Measurements from ENCODE around the gene NTSR1.

Gene NTSR1

DNA sequence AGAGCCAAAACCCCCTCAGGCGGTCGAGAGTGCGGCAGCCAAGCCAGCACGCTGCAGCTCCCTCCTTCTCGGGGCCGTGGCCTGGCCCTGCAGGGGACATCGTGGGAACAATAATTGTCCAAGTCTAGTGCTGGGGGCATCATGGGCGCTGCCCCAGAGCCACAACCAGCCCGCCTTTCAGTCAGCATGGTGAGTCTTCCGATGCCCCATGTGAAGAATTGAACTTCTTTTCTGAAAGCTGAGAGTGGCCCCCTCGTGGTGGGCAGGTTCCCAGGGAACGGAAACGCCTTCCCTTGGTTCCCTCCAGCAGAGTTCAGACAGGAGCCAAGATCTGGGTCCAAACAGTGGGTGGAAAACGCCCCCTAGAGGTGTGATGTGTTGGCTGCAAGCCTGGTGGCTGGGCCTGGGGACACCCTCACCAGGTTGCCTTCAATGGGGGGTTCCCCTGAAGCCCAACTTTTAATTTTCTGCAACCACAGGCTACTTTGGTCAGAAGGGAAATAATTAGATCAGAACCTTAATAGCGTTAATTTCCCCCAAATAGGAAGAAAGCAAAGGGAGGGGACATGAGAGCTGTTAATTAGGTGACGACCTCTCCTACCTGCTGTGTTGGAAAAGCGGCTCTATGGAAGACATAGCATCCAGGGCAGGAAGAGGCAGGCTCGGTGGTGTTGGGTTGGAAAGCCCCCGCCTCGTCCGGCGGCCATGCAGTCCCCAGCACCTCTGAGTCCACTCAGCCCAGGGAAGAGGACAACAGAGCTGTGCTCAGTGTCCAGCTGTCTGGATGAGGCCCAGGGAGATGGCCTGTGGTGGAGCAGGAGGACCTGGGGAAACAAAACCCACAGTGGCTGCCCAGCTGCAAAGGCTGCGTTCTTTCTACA lies 82.9 kb downstream of the NTSR1 start:
- no peaks in the 10 kb centered on the region for H3K9me3 ChIP-seq (ENCODE audit: control insufficient read depth, low read length)
- H3K4me1 ChIP-seq (ENCODE audit: control insufficient read depth, insufficient read depth, low read length, poor library complexity, severe bottlenecking): peaks cover 17% of the 10 kb centered on the region
- 27 to 35% methylated on average over 19 to 22 of the region's 23 CpGs for WGBS, 2 experiments (ENCODE audit: insufficient coverage in 2 of 2)
- no peak overlapping the region for H3K27ac ChIP-seq (ENCODE audit: low read depth, low read length, severe bottlenecking)
- H3K4me3 ChIP-seq (ENCODE audit: extremely low read depth, insufficient read depth, low read length, poor library complexity, severe bottlenecking): no peak overlapping the region
- no peaks in the 10 kb centered on the region for H3K36me3 ChIP-seq (ENCODE audit: control insufficient read depth, insufficient read depth, low read length)

DNA sequence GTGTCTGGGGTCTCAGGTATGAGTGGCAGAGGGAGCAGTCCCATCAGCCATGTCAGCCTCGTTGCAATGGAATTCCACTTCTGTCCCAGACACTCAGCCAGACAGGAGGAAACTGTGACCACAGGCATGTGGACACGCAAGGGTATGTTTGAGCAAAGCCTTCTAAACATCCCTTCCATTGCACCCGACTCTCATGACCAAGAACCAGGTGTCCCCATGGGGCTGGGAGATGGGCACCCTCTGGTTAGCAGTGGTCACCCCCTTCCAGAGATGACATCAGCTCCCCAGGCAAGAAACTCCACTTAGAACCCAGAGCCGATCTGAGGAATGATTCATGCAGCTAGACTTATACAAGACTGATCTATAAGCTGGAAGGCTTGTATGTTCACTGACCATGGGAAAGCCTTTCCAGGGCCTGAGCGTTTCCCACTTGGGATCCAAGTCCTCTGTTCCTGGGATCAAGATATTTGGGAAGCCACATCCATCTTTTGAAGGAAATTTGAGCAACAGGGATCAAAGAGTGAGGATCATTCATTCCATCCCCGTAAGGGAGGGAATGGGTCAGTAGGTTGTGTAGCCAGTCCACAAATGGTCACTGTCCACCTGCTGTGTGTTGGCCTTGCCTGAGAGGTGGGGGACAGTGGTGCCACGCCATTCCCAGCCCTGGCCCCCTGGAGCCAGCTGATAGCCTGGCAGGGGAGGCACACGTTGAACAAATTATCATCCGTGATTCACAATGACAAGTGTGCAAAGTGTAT lies 83.7 kb downstream of the NTSR1 start:
- H3K4me3 ChIP-seq (ENCODE audit: extremely low read depth, insufficient read depth, low read length, poor library complexity, severe bottlenecking): no peak overlapping the region
- H3K36me3 ChIP-seq (ENCODE audit: control insufficient read depth, insufficient read depth, low read length): peaks cover 2% of the 10 kb centered on the region
- no peaks in the 10 kb centered on the region for H3K9me3 ChIP-seq (ENCODE audit: control insufficient read depth, low read length)
- H3K27ac ChIP-seq (ENCODE audit: low read depth, low read length, severe bottlenecking): peak overlapping the region; percentile 67
- WGBS, 2 experiments (ENCODE audit: insufficient coverage in 2 of 2): 85 to 89% methylated on average over 8 to 9 of the region's 9 CpGs
- peaks cover 22% of the 10 kb centered on the region for H3K4me1 ChIP-seq (ENCODE audit: control insufficient read depth, insufficient read depth, low read length, poor library complexity, severe bottlenecking)

DNA sequence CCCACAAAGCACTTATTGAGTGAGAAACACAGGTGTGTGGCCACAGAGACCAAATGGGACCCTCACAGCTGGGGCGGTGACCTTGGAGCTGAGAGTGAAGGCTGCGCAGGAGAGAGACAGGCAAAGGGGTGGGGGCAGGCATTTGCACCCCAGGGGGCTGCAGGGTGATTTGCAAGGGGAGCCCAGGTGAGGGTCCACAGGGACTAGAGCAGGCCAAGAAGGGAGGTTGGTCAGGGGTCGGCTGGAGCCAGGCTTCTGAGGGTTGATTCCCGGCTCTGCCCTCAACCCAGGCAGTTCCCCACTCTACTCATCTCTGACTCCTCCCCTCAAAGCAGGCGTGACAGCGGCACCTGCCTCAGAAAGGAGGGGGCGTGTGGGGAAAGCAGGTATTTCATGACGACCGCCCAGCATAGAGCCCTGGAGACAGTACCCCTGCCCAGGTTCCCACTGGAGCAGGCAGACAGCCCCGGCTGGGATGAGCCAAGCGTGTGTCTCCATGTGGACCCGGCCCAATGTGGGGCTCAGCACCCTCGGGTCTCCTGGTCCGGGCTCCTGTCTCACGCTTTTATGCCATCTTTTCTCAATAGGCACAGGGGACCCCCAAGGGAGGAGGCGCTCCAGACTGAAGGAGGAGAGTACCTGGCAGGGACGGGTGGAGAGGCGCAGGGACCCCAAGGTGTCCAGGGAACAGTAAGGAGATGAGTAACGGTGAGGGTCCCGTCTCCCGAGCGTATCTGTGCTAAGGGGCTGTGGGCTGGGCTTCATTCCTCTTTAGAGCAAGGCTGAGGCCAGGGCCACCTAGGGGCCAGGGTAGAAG lies 84.5 kb downstream of the NTSR1 start:
- peaks cover 10% of the 10 kb centered on the region for H3K36me3 ChIP-seq (ENCODE audit: control insufficient read depth, insufficient read depth, low read length)
- peaks cover 25% of the 10 kb centered on the region for H3K4me1 ChIP-seq (ENCODE audit: control insufficient read depth, insufficient read depth, low read length, poor library complexity, severe bottlenecking)
- H3K27ac ChIP-seq (ENCODE audit: low read depth, low read length, severe bottlenecking): no peak overlapping the region
- H3K9me3 ChIP-seq (ENCODE audit: control insufficient read depth, low read length): no peaks in the 10 kb centered on the region
- no peak overlapping the region for H3K4me3 ChIP-seq (ENCODE audit: extremely low read depth, insufficient read depth, low read length, poor library complexity, severe bottlenecking)
- WGBS, 2 experiments (ENCODE audit: insufficient coverage in 2 of 2): 87 to 90% methylated on average over 19 to 20 of the region's 22 CpGs

DNA sequence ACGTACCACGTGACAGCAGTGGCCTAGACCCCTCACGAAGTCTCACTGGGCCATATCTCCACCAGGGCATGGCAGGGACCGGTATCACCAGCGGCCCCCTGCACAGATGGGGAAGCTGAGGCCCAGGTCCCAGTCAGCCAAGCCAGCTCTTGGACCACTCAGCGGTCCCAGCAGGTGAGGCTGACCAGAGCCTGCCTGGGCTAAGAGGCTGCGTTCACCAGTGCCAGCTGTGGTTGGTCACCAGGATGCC lies 85.0 kb downstream of the NTSR1 start:
- Histone ChIP-seq H3K4me3 (ENCODE audit: extremely low read depth, insufficient read depth, low read length, poor library complexity, severe bottlenecking) (no peak overlapping the region), H3K27ac (ENCODE audit: low read depth, low read length, severe bottlenecking) (no peak overlapping the region), H3K9me3 (ENCODE audit: control insufficient read depth, low read length) (no peaks in the 10 kb centered on the region), H3K4me1 (ENCODE audit: control insufficient read depth, insufficient read depth, low read length, poor library complexity, severe bottlenecking) (peaks cover 25% of the 10 kb centered on the region), H3K36me3 (ENCODE audit: control insufficient read depth, insufficient read depth, low read length) (peaks cover 15% of the 10 kb centered on the region)
- 75 to 76% methylated on average over 5 to 7 of the region's 7 CpGs for WGBS, 2 experiments (ENCODE audit: insufficient coverage in 2 of 2)

DNA sequence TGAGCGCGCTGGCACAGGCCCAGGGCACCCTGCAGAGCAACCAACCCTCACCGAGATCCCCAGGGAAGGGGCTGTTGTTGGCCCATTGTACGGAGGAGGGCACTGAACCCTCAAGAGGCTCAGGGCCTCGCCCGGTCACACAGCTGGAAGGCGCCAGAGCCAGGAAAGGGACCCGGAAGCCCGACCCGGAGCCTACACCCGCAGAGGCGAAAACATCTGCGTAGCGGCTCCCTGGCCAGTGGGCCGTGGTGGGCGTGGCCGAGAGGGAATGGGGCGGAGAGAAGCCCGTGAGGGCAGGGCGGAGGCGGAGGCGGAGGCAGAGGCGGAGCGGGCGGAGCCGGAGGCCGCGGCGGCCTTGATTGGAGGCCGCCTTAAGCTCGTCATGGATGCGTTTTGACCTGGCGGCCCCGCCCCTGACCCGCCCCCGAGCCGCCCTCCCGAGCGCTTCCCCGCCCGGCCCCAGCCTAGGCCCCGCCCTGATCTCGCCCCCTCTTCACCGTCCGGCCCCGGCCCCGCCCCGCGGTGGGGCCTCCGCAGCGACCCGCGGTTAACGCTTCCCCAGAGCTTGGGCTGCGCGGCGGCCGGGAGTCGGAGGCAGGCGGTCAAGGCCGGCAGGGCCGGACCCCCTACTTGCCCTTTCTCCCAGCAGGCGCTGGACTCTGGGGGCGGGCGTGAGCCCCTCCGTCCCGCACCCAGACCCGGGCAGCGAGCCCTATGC lies 85.5 kb downstream of the NTSR1 start:
- Histone ChIP-seq H3K4me1 (ENCODE audit: control insufficient read depth, insufficient read depth, low read length, poor library complexity, severe bottlenecking) (peaks cover 25% of the 10 kb centered on the region), H3K9me3 (ENCODE audit: control insufficient read depth, low read length) (no peaks in the 10 kb centered on the region), H3K36me3 (ENCODE audit: control insufficient read depth, insufficient read depth, low read length) (peaks cover 20% of the 10 kb centered on the region), H3K4me3 (ENCODE audit: extremely low read depth, insufficient read depth, low read length, poor library complexity, severe bottlenecking) (peak overlapping the region; percentile 42), H3K27ac (ENCODE audit: low read depth, low read length, severe bottlenecking) (peak overlapping the region; percentile 53)
- WGBS, 2 experiments (ENCODE audit: insufficient coverage in 2 of 2): 5 to 8% methylated on average over 30 to 47 of the region's 69 CpGs

DNA sequence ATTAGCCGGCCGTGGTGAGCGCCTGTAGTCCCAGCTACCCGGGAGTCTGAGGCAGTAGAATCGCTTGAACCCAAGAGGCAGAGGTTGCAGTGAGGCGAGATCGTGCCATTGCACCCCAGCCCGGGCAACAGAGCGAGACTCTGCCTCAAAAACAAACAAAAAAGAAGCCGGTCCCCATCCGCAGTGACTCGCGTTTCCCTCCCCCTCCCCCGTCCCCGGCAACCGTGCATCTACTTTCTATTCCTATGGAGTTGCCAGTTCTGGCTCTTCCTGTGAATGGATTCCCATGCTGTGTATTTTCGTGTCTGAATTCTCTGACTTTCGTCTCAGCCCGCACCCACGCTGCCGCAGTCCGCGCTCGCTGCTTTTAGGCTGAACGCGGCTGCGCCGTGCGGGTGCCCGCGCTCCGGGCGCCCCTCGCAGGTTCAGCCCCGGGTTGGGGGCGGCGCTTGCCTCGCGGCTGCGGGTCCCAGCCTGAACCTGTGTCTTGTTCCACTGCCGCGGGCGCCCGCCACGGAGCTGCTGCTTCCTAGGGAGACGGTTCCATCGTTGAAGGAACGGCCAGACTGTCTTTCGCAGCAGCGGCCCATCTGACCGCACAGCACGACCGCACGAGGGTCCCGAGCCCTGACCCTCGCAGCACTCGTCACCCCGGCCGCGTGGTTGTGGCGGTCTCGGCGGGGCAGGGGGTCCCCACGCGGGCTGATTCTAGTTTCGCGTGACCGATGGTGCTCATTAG lies 86.6 kb downstream of the NTSR1 start:
- 2% methylated on average over 55 to 67 of the region's 68 CpGs for WGBS, 2 experiments (ENCODE audit: insufficient coverage in 2 of 2)
- Histone ChIP-seq H3K27ac (ENCODE audit: low read depth, low read length, severe bottlenecking) (peak overlapping the region; percentile 53), H3K4me3 (ENCODE audit: extremely low read depth, insufficient read depth, low read length, poor library complexity, severe bottlenecking) (peak overlapping the region; percentile 42), H3K4me1 (ENCODE audit: control insufficient read depth, insufficient read depth, low read length, poor library complexity, severe bottlenecking) (peaks cover 25% of the 10 kb centered on the region), H3K9me3 (ENCODE audit: control insufficient read depth, low read length) (no peaks in the 10 kb centered on the region), H3K36me3 (ENCODE audit: control insufficient read depth, insufficient read depth, low read length) (peaks cover 30% of the 10 kb centered on the region)

DNA sequence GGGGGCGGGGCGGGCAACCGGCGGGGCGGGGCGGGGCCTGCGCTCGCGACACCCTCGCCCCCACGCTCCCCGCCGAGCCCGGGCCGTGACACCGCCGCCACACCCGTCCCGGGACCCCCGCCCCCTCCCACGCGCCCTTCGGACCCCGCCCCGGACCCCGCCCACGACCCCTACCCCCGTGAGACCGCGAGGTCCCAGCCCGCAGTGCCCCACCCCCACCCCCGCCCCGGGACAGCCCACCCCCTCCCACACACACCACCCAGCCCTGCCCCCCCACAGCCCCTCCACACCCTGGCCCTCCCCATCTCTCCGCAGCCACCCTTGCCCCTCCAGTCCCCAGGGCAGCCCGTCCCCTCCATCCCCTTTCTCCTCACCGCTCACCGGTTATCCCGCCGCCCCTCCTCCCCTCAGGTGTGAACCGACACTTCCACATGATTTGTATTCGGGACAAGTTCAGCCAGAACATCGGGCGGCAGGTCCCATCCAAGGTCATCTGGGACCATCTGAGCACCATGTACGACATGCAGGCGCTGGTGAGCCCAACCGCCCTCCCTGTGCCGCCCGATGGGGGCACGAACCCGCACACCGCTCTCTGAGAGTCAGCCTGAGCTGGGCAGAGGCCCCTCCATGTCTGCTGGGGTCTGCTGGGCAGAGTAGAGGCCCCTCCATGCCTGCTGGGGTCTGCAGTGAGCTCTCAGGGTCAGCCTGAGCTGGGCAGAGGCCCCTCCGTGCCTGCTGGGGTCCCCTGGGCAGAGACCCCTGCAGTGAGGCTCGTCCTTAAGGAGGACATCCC lies 88.3 kb downstream of the NTSR1 start:
- Histone ChIP-seq H3K9me3 (ENCODE audit: control insufficient read depth, low read length) (no peaks in the 10 kb centered on the region), H3K4me1 (ENCODE audit: control insufficient read depth, insufficient read depth, low read length, poor library complexity, severe bottlenecking) (peaks cover 21% of the 10 kb centered on the region), H3K36me3 (ENCODE audit: control insufficient read depth, insufficient read depth, low read length) (peaks cover 42% of the 10 kb centered on the region), H3K4me3 (ENCODE audit: extremely low read depth, insufficient read depth, low read length, poor library complexity, severe bottlenecking) (peak overlapping the region; percentile 42), H3K27ac (ENCODE audit: low read depth, low read length, severe bottlenecking) (no peak overlapping the region)
- 43 to 55% methylated on average over 18 to 28 of the region's 53 CpGs for WGBS, 2 experiments (ENCODE audit: insufficient coverage in 2 of 2)

DNA sequence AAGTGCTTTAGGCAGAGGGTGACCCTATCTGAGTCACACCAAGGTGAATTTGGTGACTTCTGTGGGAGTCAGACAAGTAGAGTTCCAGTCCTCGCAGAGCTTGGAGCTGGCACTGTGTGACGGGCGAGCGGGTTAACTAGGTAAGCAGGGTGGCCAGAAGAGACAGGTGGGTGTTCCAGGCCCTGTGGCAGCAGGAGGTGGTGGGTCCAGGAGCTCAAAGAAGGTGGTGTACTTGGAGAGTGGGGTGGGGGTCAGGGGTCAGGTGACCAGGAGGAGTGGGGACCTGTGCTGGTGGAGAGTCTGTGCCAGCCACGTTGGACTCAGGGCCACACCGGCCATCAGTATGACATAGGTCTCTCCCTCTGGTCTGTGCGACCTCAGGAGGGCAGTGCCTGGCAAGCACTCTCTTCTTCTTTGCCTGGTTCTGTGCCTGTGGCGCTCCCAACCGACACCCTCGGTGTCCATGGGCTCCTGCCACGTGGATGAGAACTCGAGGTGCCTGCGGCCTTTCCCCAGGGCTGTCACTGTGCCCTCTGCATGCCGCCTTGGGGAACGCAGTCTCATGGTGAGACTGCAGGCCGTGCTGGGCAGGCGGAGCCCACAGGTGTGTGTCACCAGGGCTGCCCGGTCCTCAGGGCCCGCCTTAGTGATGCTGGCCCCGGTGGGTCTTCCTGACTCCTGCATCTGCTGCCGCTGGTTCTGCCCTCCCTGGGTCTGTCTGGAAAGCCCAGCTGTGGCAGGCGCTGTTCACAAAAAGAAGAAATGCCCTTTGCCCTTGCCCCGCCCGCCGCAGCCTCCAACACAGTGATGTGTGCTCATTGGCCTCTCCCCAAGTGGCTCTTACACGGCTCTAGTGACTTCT lies 89.3 kb downstream of the NTSR1 start:
- 92 to 94% methylated on average over 24 to 26 of the region's 26 CpGs for WGBS, 2 experiments (ENCODE audit: insufficient coverage in 2 of 2)
- peaks cover 10% of the 10 kb centered on the region for H3K4me1 ChIP-seq (ENCODE audit: control insufficient read depth, insufficient read depth, low read length, poor library complexity, severe bottlenecking)
- H3K9me3 ChIP-seq (ENCODE audit: control insufficient read depth, low read length): no peaks in the 10 kb centered on the region
- H3K36me3 ChIP-seq (ENCODE audit: control insufficient read depth, insufficient read depth, low read length): peaks cover 42% of the 10 kb centered on the region
- no peak overlapping the region for H3K4me3 ChIP-seq (ENCODE audit: extremely low read depth, insufficient read depth, low read length, poor library complexity, severe bottlenecking)
- H3K27ac ChIP-seq (ENCODE audit: low read depth, low read length, severe bottlenecking): no peak overlapping the region

DNA sequence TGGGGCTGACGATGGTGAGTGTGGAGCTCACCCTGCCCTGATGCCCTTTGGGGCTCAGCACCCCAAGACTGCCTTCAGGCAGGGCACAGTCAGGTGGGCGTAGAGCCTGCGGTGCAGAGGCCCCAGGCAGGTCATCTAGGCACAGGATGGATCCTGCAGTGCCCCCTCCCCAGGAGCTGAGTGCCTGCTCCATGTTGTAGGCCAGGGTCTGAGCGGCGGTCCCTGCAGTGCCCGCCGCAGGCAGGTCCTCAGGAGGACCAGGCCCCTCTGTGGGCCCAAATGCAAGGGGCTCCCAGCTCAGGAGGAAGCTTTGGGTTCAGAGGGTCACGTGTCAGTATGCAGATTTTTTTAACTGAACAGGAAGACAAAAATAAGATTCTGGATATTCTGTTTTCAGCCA lies 90.4 kb downstream of the NTSR1 start:
- H3K9me3 ChIP-seq (ENCODE audit: control insufficient read depth, low read length): no peaks in the 10 kb centered on the region
- no peak overlapping the region for H3K4me3 ChIP-seq (ENCODE audit: extremely low read depth, insufficient read depth, low read length, poor library complexity, severe bottlenecking)
- H3K27ac ChIP-seq (ENCODE audit: low read depth, low read length, severe bottlenecking): no peak overlapping the region
- peaks cover 7% of the 10 kb centered on the region for H3K4me1 ChIP-seq (ENCODE audit: control insufficient read depth, insufficient read depth, low read length, poor library complexity, severe bottlenecking)
- H3K36me3 ChIP-seq (ENCODE audit: control insufficient read depth, insufficient read depth, low read length): peaks cover 42% of the 10 kb centered on the region
- WGBS, 2 experiments (ENCODE audit: insufficient coverage in 2 of 2): 98 to 99% methylated on average over 4 to 8 of the region's 8 CpGs

Measured in mesodermal cell (in vitro differentiated cells).